GM21381 (cell line): ENCODE measurements around the gene C1RL.
A peak's percentile ranks its signal among the peaks of the same experiment; 100 is the strongest.

Experiments
- ATAC-seq: cut with Tn5 transposase; IDR thresholded peaks from one replicate; pipeline ENCODE4 v1.9.1; 2021; ENCODE audit warnings: mild to moderate bottlenecking, moderate library complexity; ENCODE audit not compliant: unreplicated experiment

The C1RL gene

GRCh38 chr12:7139200-7139599 lies 30.2 kb upstream of the C1RL start:
- ATAC-seq, result no peak

DNA sequence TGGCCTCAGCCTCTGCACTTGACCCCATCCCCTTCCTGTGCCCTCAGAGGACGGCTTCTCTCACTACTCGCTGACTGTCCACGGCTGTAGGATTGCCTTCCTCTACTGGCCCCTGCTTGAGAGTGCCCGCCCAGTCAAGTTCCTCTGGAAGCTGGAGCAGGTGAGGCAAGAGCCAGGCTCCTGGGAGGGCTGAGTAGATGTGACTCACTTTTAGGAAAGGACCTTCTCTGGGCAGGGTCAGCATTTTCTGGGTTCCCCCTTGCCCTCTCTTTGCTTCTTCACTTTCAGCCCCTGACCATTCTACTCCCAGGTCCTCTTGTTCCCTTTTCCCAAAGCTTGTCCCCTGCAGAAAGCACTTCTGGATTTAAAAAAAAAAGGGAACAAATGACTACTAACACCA lies 28.9 kb upstream of the C1RL start:
- ATAC-seq, result no peak

- no peak for ATAC-seq
These were observed 27.7 kb upstream of the C1RL start for GRCh38 chr12:7136676-7137075.

DNA sequence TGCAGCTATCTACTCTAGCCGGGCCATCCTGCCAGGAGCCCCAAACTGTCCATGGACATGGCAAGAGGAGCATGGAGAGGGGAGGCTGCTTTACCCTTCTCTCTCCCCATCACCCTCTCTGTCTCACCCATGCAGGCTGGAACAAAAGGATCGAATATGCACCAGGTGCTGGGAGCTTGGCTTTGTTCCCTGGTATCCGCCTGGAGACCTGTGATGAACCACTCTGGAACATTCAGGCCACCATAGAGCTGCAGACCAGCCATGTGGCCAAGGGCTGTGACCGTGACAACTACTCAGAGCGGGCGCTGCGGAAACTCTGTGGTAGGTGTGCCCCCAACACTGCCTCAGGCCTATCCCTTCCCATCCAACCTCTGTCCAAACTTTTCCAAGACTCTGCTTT lies 27.1 kb upstream of the C1RL start:
- ATAC-seq, result no peak

DNA sequence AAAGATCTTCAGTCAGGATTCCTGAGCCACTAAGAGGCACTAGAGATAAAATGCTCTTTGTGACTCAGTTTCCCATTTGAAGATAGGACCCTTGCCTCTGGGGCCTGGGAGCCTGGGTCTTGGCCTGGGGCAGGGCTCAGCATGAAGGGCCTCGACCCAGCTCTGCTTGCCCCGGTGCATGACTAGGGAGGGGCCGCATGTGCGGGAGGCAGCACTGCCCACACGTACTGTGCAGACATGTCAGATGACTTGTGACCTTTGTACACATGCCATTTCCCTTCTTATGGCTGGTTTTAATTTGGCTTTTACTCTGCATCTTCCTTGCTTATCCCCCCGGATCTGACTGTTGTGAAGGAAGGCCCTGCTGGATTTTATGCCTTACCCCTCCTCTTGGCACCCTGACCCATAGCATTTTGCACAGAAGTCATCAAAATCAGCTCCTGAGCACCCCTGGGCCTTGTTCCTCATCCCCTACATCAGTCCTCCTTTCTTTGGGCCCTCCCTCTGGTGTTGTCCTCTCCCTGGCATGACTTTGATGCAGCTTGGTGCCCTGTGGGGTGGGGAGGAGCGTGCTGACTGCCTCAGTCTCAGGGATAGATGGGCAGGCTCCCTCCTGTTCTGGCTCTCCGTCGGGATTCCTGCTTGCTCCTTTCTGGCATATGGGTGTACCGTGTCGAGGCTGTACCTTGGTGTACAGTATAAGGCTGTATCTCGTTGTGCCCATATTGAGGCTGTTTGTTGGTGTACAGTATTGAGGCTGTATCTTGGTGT lies 25.6 kb upstream of the C1RL start:
- no peak for ATAC-seq

GRCh38 chr12:7131502-7131866 lies 22.5 kb upstream of the C1RL start:
- no peak for ATAC-seq

- peak; percentile 42 for ATAC-seq
These were observed 21.9 kb upstream of the C1RL start for GRCh38 chr12:7130701-7131501.

GRCh38 chr12:7129872-7130691 lies 21.1 kb upstream of the C1RL start, which contains the start of gene CLSTN3:
TSS of gene CLSTN3 (plus strand) at chr12:7130371. CDS start at chr12:7130649, 278 bp downstream.
- peak; percentile 70 for ATAC-seq

DNA sequence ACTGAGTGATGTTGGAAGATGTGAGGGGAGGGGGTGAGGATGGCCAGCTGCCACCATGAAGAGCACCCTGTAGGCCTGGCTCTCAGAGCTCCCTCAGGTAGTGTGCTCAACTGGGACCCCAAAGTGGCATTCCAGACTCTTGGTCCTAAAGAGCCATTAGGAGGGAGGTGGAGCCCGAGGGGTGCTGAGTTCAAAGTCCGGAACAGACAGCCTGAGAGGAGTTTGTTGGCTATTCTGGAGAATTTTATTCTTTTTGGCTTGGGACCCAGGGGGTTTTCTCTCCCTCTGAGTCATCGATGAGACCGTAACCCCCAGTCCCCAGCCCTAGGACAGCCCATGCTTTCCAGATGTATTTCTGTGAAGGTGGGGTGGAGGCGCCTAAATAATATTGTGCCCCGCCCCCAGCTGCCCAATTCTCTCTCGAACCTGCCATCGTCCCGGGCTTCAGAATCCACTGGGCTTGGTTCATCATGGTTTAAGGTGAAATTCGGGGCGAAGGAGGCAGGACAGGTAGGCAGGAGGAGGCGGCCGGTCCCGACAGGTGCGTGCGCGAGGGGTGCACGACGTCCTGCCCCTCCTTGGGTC lies 20.4 kb upstream of the C1RL start:
- peak; percentile 13 for ATAC-seq

DNA sequence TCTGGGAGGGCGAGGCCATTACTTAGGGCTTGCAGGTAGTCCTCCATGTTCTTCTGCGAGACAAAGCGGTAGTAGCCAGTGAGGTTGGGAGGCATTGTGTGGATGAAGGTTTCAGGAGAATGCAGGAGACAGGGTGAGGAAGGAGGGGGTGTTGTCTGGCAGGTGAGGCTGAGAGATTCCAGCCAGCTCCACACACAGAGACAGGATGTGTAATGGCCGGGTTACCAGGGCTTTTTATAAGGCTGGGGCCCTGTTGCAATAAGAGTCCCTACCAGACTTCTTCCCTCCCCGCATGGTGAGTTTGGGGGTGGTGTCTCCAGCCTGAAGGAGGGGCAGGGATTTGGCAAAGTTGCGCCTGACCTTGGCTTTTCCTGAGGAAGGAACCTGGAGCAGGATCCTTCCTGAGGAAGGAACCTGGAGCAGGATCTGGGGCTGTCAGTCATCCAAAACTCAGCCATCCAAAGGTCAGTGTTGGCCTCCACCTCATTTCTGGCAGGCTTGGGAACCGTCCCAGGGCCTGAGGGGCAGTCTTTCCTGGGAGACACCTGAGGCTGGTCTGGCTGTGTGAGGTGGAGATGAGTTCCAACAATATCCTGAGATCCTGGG lies 19.8 kb upstream of the C1RL start, which contains the start of gene RBP5:
Gene RBP5, minus strand, starts transcription at position 209 of the 606 bp plus-strand sequence. Its CDS starts 114 bp downstream, at position 95.
- ATAC-seq, result no peak

DNA sequence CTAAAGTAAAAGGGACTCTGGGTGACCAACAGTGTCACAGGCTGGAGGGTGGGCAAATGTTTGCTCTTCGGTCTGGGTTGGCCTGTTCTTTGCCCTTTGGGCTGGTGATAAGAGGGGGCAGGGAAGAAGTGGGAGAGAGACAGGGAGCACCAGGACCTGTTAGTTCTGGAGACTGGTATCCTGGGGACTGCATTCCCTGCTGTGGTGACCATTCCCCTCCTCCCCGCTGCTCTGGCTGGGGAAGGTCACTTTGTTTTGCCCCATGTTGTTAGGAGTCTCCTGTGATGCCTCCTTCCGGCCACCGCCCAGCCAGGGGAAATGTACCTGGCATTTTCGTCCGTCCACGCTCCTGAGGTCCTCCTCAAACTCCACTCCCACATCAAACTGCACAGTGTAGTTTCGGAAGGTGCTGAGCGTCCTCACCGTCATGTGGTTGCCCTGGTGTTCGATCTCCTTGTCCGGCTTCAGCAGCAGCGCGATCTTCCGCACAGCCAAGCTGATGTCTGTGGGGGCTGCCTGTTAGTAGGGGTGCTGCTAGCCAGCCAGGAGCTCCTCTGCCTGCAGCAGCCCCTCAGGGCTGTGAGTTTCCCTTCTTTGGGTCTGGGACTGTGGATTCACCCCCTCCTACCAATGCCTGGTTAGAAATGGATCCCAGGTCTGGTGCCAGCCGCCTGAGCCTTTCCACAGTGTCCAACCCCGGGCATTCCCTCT lies 19.1 kb upstream of the C1RL start:
- ATAC-seq, result no peak

- no peak for ATAC-seq
These were observed 16.7 kb upstream of the C1RL start for GRCh38 chr12:7125632-7126227.

DNA sequence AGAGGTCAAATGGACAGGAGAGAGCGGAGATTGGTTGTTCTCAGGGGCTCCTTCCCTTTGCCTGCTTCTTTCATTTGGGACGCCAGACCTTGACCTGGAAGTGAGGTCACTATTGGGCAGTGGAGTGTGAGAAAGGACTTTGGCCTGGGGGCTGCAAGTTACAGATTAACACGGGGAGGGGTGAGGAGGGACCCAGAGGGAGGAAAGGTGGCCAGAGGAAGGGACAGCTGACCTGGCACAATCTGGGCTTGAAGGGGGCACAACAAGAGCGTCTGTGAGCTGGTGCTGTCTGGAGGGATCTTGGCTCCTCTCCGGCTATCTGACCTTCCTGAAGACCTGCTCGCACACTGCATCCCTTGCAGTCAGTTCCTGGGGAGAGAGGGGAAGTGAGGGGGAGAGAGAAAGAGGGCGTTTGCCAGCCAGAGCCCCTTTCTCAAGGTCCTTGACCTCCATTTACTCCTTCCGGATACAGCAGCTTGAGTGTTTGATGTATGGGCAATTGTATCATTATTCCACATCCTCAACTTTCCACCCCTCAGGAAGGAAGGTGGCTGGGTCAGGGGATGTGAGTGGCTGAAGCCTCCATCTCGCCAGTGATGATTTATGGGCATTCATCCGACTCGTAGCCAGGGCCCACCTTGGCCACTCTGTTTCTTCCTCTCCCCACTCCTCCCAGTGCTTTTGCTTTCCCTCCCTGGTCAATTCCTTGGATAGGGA lies 14.9 kb upstream of the C1RL start:
- ATAC-seq, result no peak

- ATAC-seq, result no peak
These were observed 14.1 kb upstream of the C1RL start for GRCh38 chr12:7122811-7123769.

DNA sequence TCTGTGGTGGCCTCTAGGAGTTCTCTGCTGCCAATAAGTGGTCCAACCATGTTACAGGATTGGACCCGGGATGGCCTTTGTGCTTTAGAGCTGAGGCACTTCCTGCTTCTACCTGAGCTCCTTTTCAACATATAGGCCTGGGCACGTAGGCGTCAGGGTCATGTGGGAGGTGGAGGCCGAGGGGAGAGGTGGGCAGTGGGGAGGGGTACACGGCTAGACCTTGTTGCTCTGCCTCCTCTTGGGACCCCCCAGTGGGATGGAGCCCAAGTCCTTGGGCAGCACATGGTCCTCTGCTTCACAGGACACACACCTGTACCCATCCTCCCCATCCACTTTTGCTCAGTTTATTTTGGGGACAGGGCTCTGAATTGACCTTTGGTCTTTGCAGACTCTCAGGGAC lies 12.3 kb upstream of the C1RL start:
- ATAC-seq, result no peak

- ATAC-seq, result no peak
These were observed 11.2 kb upstream of the C1RL start for GRCh38 chr12:7120166-7120565.

- ATAC-seq, result no peak
These were observed 9.9 kb upstream of the C1RL start for GRCh38 chr12:7118881-7119280.

GRCh38 chr12:7117670-7118069 lies 8.7 kb upstream of the C1RL start:
- no peak for ATAC-seq
